GM12892 (cell line): ENCODE measurements around the gene WARS2.

Source experiments
- POLR2A ChIP-seq: IDR thresholded peaks from 2 replicates; pipeline ENCODE4 v1.6.1; 2011; ENCODE audit warnings: low read depth, low read length, control low read depth
- POLR2AphosphoS5 ChIP-seq: IDR thresholded peaks from 2 replicates; pipeline ENCODE4 v1.6.1; 2011; ENCODE audit warnings: low read depth, low read length, control low read depth

DNA sequence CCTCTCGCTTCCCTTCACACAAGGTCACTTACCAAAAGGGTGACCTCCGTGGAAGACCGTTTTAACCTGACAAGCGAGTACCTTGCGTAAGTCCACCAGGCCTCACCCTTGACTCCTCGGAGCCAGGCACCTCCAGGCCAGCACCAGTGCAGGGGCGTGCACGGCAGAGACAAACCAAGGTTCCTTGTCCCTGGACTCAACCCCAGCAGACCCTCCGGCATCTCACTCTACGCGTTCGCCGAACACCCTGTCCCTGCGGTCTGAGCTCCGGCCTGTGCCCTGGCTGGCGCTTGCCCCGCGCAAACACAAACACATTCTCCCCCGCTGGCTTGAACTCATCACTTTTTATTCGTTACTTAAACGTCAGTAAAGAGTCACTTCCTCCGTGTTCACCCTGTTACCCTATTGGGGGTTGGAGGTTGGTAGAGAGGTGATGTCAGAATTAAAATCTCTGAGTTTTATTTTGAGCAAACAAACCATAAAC is 156.9 kb downstream of the WARS2 start:
- no peak for TF ChIP-seq POLR2A
- TF ChIP-seq POLR2AphosphoS5: no peak
